ENCODE results near the gene ICE2.
"Not testable (repeated sequence)": the region's sequence is repeated elsewhere in the genome, so short reads cannot be mapped to it uniquely, and the experiment has no call there.

The ICE2 gene

DNA sequence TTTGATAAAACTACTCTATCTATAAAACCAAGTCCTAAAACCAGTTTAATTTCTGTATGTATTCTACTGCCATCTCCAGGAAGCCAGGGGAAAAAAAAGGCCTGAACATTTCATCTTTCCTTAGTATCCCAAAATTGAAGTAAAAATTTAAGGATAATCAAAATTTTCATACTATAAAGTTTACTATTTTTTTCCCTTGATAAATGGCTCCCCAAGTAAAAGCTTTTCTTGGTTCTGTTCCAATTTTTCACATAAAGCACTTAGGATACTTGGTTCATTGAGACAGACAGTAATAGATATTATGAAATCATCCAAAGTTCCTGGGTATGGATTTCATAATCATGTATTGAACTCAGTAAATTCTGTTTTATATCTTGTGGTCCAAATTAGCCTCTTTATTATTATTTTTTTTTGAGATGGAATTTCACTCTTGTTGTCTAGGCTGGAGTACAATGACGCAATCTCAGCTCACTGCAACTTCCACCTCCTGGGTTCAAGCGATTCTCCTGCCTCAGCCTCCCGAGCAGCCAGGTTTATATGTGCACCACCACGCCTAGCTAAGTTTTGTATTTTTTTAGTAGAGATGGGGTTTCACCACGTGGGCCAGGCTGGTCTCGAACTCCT, 34.5 kb downstream of the ICE2 start:
- peak in 3 of 4 experiments; percentile 26 to 60 (median 42) for DNase-seq

DNA sequence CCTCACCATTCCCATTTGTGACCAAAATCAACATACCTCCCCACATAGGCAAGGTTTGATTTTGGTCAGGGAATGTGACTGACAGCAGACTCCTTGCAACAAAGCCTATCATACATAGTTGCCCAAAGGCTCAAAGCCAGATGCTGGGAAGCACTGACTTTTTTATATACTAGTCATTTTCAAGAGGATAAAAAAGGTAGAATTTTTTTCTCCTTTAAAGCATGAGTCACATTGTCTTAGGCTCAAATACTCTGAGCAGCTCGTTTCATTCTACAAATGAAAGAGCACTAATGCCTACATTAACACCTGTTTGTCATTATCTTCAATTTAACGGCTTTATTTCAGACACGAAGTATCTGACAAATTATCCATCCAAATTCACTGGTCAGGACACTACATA, 36.2 kb downstream of the ICE2 start:
- no peak for DNase-seq

DNA sequence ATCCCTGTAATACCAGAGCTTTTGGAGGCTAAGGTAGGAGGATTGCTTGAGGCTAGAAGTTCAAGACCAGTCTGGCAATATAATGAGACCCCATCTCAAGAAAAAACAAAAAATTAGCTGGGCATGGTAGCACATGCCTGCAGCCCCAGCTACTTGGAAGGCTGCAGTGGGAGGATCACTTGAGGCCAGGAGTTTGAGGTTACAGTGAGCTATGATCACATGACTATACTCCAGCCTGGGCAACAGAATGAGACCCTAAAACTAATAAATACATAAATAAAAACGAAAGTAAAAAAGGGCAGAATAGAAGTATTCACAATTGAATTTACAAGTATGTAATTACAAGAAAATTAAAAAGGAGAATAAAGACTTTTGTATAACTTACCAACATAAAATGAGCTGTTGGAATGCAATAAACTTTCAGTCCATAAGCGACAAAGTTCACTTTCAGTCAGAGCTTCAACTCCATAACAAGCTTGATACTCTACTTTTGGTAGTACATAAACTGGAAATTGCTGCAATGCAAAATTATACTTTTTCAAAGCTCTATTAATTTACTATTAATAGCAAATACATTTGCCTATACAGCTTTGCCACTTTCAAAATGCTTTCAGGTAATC, 36.8 kb downstream of the ICE2 start:
- no peak for DNase-seq

DNA sequence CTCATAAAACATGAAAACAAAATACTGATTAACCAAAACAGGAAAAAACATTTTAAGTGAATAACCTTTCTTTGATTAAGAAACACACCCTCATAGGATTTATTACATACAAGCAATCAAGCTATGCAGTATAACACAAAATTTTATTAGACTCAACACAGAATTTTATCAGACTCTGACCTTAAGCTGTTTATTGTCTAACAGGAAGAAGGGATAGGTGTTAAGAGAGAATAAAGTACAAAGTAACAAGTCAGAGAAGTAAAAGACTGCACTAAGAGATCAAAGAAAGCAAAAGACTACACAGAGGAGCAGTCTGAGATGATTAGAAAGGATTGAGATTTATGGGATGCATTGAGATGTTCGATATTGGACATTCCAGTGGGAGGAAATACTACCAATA, 37.6 kb downstream of the ICE2 start:
- DNase-seq = no peak

DNA sequence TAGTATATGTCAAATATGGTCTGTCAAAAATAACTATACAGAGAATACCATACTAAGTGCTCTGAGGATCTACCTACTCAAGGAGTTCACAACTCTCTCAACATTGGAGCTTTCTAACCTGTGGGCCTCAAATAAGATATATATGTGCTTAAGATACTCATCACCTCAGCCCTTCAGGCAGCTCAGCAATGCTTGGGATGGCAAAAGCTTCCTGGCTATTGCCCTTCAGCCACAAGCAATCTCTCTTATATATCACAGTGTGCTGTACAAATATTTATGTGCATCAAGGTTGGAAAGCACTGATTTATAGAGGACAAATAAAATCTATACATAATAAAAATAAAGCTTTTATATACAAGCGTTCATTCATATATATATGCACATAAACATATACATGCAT, 40.3 kb downstream of the ICE2 start:
- DNase-seq = no peak

DNA sequence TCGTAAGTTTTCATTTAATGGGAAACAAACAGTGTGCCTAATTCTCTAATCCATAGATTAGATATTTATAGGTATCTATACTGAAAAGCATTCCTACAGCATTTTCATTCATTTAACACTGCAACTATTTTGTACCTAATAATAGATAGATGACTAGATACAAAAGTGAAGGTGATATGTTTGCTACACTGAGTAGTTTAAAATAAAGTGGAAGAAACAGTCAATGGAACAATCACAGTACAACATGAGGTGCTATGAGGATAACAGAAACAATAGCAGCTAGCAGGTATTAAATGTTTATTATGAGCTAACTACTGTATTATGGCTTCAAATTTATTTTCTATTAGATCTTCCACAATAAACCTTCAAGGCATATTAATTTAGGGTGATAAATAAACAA, 50.0 kb downstream of the ICE2 start:
- DNase-seq = no peak

DNA sequence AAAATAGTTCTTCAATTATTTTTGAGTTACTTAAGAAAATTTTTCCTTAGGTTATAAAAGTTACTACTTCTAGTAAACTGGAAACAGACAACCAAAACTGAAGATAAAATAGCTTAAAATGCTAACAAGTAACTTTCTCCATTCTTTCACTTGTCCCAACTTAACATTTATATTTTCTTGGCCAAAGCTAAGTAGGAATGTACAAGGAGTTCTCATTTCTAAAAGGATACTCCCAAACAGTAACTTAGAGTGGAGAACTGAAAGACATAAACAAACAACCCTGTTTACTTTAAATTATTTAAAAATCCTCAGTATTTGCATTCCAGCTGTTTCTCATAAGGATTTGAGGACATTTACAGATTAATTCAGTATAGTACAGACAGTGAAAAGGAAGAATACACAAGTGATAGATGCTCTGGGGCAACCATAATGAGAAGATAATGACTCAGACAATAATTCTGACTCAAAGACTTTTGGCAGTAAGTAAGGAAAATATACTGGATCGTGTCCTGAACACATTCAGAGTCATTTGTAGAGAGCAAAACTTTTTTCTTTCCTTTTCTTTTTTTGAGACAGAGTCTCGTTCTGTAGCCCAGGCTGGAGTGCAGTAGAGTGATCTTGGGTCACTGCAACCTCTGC, 52.0 kb downstream of the ICE2 start:
- no peak for DNase-seq

DNA sequence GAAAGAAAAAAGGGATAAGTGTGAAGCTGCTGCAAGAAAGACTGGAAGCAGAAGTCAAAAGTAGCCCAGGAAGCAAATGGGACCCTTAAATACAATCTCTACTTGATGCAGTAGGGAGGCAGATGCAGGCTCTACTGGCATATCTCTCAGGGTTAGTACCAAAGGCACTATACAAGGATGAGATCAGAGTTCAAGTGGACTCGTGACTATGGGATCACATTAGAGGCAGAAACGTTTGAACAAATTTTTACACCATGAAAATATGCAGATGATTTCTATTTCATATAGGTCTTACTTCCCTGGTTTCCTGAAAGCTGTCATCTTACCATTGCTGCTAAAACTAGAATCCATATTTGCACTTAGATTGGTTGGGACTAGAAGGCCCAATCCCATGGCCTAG, 53.5 kb downstream of the ICE2 start:
- DNase-seq = no peak

DNA sequence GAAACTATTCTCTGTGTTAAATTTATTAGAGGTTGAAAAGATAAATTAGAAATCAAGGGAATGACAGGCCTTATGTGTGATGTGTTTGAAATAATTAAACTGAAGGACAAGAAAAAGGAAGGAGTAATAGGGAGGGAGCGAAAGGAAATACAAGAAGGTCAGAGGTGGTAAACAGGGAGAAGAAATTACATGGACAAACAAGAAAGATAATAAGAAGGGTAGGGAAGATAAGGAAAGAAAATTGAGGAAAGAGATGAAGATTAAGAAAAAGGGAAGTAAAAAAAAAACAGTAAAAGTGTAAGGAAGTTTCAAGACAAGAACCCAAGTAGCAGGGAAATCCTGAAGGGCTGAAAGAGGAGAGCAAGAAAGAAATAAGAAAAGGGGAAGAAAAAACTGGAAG, 54.9 kb downstream of the ICE2 start:
- DNase-seq = peak in 2 of 4 experiments; percentile 35 to 42

DNA sequence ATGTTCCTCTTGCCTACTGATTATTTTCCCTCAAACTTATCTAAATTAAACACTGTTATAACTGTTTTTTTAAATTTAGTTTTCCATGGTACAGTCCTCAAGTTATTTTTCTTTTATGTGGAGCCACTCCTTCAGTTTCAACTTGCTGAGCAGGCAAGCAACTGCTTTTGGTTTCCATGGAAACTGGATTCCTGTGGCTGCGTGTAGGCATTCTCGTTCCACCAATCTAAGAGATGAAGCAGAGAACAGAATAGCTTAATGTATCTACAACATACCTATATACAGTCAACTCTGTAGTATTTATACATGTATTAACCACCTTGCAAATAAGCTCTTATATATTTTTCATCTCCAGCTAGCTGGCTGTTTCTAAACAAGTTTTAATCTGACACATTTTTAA, 55.4 kb downstream of the ICE2 start:
- peak in 3 of 4 experiments; percentile 53 to 68 (median 56) for DNase-seq

DNA sequence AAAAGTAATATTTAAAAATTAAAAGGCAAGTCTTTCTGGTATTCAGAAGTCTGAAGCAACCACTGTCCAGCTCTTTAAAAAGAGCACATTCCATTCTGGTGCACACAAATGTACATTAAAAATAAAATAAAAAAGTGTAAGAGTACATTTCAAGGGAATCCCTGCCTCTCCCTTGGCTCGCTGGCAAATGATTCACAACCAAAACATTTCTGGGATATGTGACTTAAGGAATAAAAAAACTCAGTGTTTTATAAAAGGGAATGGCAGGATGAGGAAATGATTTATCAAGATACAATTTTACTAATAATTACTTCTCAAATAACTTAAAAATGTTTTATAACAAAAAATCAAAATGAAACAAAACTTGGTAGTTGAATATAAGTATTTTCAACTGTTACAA, 57.4 kb downstream of the ICE2 start:
- no peak for DNase-seq

DNA sequence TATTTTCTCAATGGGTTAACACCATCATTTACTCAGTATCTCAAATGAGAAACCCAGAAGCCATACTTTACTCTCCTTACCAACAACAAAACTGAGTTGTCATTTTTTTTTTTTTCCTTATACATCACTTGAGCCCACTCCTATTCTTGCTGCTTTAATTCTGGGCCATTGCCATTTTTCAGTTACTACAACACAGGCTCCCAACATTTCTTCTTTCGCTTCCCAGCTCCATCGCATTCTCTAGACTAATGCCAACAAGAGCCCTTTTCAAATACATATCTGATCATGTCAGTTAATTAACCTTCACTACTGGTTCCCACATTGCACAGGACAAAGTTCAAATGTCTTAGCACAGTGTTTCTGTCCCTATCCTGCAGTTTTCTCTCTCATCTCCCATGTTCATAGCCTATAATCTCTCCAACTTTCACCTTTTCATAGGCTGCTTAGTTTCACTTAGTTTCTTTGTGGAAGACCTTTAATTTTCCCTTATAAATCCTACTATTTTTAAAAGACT, 58.7 kb downstream of the ICE2 start:
- no peak for DNase-seq

DNA sequence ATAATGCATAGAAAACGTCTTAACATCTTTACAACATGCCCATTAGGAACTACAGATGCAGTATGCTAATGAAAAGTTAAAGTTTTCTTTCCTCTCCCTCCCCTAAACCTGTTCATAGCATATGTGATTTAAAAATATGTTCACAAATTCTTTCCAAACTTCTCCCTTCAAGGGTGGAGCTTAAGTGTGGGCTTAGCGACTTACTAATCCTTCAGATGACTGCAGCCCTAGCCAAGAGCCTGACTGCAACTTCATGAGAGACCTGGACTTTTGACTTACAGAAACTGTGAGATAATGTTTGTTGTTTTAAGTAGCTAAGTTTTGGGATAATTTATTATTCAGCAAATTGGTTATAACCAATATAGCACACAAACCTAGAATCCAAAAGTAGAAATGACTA, 59.2 kb downstream of the ICE2 start:
- peak in 3 of 4 experiments; percentile 51 to 61 (median 56) for DNase-seq

DNA sequence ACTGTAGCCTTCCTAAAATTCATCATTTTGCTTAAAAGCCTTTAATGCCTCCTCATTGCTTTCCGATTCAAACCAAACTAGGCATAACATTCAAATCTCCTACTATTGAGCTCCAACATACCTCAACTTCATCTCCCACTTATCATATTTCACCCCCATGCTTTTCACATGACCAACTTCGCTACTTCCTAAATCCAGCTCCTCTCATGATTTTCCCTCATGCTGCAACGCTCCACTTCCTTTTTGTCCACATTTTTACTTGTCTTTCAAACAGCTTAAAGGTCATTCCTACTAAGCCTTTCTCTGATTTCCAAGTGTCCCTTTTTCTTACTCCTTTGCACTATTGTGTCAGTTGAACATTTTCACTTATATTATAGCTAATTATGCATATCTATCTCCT, 60.8 kb downstream of the ICE2 start:
- peak; percentile 66 to 86 (median 78) for DNase-seq

DNA sequence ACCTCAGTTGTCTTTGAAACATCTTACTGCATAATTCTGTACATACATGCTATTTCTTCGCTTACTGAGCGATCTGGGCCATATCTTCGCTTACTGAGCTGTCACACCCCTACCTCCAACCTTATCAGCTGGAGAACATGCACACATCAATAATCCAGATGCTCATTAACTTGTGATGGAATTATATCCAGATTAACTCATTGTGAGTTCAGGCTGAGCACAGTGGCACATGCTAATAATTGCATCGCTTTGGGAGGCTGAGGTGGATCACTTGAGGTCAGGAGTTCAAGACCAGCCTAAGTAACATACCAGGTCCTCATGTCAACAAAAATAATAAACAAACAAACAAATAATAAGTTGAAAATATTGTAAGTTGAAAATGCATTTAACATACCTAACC, 61.8 kb downstream of the ICE2 start:
- DNase-seq = no peak

DNA sequence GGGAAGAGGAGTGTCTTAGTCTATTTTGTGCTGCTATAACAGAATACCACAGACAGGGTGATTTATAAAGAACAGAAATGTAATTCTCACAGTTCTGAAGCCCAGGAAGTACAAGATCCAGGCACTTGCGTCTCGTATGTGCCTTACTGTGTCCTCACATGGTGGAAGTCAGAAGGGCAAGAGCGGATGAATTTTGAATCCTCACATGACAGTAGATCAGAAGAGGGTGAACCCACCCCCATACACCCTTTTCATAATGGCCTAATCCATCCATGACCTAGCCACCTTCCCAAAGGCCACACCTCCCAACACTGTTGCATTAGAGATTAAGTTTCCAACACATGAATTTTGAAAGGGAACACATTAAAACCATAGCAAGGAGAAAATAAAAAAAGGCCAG, 62.5 kb downstream of the ICE2 start:
- DNase-seq = peak; percentile 38 to 74 (median 70)

DNA sequence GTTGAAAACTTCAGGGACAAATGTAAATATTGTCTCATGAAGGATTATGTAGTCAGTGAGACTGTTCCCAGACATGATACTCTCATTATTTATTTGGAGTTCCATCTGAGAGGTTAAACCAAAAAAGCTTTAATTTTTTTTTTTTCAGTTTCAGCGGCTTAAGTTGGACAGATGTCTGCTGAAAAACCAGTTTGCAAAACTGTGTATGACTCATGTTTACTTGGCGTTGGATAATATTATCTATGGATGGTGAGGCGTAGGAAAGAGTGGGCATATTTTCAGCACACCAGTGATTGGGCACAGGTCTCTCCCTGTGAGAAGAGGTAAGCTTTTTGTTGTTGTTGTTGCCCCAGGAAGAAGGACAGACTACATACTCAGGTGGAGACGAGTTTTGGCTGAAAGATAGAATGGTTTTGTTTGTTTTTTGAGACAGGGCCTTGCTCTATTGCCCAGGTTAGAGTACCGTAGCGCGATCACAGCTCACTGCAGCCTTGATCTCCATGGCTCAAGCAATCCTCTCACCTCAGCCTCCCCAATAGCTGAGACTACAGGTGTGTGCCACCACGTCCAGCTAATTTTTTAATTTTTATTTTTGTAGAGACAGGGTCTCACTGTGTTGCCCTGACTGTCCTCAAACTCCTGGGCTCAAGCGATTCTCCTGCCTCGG, 64.8 kb downstream of the ICE2 start:
- DNase-seq = peak in 3 of 4 experiments; percentile 38 to 59 (median 52)

DNA sequence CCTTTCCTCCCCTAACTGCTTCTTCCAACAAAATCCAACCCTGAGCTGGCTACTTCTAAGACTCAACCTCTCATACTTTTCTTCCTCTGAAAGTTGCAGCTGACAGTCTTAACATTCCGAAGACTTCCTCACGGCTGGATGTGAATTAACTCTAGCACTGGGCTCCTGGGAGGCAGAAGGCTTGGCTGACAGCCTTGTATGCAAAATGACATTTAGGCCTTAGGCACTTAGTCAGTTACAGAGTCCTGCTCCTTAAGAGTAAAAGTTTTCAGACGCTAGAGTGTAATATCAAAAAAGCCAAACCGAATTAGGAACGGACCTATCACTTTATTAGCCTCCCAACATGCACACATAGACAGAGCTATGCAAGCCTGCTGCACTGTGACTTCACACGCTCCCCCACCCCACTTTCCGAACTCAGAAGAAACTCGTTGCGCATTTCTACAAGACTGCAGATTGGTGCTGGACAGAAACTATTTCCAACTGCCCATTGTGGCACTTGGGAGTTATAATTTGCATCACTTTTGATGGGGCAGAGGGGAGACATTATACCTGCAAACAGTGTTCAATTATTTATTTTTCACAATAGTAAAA, 65.6 kb downstream of the ICE2 start:
- no peak for DNase-seq

DNA sequence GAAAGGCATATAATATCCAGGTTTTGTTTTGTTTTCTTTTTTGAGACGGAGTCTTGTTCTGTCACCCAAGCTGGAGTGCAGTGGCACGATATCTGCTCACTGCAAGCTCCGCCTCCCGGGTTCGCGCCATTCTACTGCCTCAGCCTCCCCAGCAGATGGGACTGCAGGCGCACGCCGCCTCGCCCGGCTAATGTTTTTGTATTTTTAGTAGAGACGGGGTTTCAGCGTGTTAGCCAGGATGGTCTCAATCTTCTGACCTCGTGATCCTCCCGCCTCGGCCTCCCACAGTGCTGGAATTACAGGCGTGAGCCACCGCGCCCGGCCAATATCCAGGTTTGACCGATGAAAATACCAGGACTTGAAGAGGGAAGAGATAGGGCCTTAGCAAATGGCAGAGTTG, 66.1 kb downstream of the ICE2 start:
- not testable (repeated sequence) for DNase-seq

DNA sequence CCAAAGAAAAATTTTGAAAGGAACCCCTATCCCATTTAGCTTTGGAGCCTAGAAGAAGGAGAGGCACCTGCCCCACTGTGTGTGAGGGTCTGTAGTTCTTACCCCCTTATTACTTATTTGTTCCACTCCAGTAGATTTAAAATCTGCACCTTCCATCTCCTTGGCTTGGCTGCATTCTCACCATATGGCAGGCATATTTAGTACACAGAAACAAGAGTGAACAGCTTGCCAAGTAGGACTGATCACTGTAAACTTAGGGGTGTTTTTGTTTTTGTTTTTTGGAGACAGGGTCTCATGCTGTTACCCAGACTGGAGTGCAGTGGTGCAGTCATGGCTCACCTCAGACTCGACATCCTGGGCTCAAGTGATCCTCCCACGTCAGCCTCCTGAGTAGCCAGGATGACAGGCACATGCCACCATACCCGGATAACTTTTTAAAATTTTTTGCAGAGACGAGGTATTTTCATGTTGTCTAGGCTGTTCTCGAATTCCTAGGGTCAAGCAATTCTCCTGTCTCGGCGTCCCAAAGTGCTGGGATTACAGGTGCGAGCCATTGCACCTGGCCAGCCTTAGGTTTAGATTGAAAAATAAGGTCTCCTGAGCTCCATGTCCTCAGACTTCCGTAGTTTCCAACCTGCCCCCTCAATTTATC, 67.0 kb downstream of the ICE2 start:
- DNase-seq = no peak

DNA sequence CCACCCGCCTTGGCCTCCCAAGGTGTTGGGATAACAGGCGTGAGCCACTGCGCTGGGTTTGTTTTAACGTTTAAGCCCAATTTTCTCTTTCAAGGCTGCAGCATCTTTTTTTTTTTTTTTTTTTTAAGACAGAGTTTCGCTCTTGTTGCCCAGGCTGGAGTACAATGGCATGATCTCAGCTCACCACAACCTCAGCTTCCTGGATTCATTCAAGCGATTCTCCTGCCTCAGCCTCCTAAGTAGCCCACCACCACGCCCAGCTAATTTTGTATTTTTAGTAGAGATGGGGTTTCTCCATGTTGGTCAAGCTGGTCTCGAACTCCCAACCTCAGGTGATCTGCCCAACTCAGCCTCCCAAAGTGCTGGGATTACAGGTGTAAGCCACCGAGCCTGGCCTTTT, 68.6 kb downstream of the ICE2 start:
- not testable (repeated sequence) for DNase-seq

DNA sequence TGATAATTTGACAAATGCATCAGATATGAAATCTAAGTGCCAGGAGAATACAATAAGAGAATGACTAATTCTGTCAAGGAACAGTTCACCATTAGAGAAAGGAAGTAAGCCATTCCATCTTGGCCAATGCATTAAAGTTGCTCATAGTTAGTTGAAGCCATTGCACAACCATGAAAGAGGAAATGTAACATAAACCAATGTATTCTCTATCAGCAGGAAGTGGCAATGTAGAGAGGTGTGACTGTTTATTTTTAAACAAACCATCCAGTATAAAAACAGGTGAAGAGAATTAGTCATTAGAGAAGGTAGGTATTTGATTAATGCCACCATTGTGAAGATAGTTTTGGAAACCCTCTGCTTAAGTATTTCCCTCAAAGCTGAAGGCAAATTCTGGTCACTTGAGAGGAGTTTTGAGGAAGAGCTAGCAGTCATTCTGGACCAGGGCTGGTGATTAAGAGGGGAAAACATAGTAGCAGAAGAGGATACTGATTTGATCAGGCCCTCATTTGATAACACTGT, 70.4 kb downstream of the ICE2 start:
- peak; percentile 49 to 95 (median 82) for DNase-seq

Measured in suppressor macrophage (primary cell).